Panc1 (cell line): ENCODE results near the gene WHRN. TPM values are rescaled to one million over a fixed set of nuclear protein-coding genes. Genes with fewer than 3 reads are reported as not detected.

Experiments
- ATAC-seq: fragments of 200-7000 bp; cut with Tn5 transposase; 2 replicates; pipeline ENCODE4 v1.9.1; 2020; ENCODE audit warnings: mild to moderate bottlenecking, moderate library complexity
- BruUV-seq: library from RNA; stranded (reverse); fragments of 400-500 nt; replicated peaks from 2 replicates; lab custom pipeline; 2021; lab: Mats Ljungman, UMichigan
- CTCF ChIA-PET: fragments of 300-600 bp; sonication (Branson Sonifier 250); formaldehyde crosslinking; loops from one replicate; lab custom pipeline; 2022; ENCODE audit warnings: antibody characterized with exemption; lab: Charles Lee
- POLR2A ChIA-PET: fragments of 300-600 bp; sonication (Branson Sonifier 250); formaldehyde crosslinking; loops from one replicate; lab custom pipeline; 2022; ENCODE audit warnings: antibody characterized with exemption; lab: Charles Lee
- DNase-seq: peaks from one replicate; pipeline ENCODE4 v3.0.0-alpha.2; 2010; ENCODE audit warnings: low read depth, low spot score
- H3K27ac ChIP-seq: 2 replicates; pipeline ENCODE4 v1.5.1; 2011; ENCODE audit warnings: mild to moderate bottlenecking, low read length, inconsistent platforms
- H3K27me3 ChIP-seq: fragments of 200-500 bp; sonication (Bioruptor generic); 2 replicates; pipeline ENCODE4 v1.6.0; 2014; ENCODE audit warnings: low read length, inconsistent platforms; ENCODE audit not compliant: control insufficient read depth, insufficient read depth
- H3K36me3 ChIP-seq: fragments of 200-500 bp; sonication (Bioruptor generic); 2 replicates; pipeline ENCODE4 v1.5.1; 2014; ENCODE audit warnings: inconsistent platforms, mild to moderate bottlenecking, low read length, moderate library complexity; ENCODE audit not compliant: control insufficient read depth, insufficient read depth
- H3K4me1 ChIP-seq: 2 replicates; pipeline ENCODE4 v1.5.1; 2011; ENCODE audit warnings: inconsistent platforms, mild to moderate bottlenecking, low read length, moderate library complexity; ENCODE audit not compliant: control insufficient read depth, insufficient read depth
- H3K4me3 ChIP-seq, 2 experiments: 2 replicates each; pipeline ENCODE4 v1.5.1; 2011 to 2012; ENCODE audit warnings: low read depth in 2 of 2, low read length in 2 of 2, mild to moderate bottlenecking in 2 of 2, inconsistent platforms in 1 of 2, moderate library complexity in 1 of 2
- H3K9me3 ChIP-seq: fragments of 200-500 bp; sonication (Bioruptor generic); 2 replicates; pipeline ENCODE4 v1.5.1; 2014; ENCODE audit warnings: low read depth, mild to moderate bottlenecking, inconsistent platforms, low read length, moderate library complexity; ENCODE audit not compliant: control insufficient read depth, insufficient read depth
- POLR2AphosphoS5 ChIP-seq: IDR thresholded peaks from 2 replicates; pipeline ENCODE4 v1.6.1; 2012; ENCODE audit warnings: mild to moderate bottlenecking, low read depth, low read length, moderate library complexity
- REST ChIP-seq, 2 experiments: IDR thresholded peaks; 2 replicates each; pipeline ENCODE4 v1.6.1; 2011 to 2012; ENCODE audit warnings: low read depth in 2 of 2, control low read depth in 1 of 2, low read length in 1 of 2, mild to moderate bottlenecking in 1 of 2, moderate library complexity in 1 of 2; ENCODE audit not compliant: insufficient read depth in 1 of 2
- SIN3A ChIP-seq: IDR thresholded peaks from 2 replicates; pipeline ENCODE4 v1.6.1; 2012; ENCODE audit warnings: low read depth, mild to moderate bottlenecking, low read length, moderate library complexity, borderline replicate concordance; ENCODE audit not compliant: insufficient read depth
- TCF7L2 ChIP-seq: IDR thresholded peaks from 2 replicates; pipeline ENCODE4 v1.6.1; 2011; ENCODE audit warnings: mild to moderate bottlenecking, low read depth, low read length, inconsistent platforms
- in situ Hi-C: cut with HindIII; loops from 2 replicates; pipeline ENCODE4 v1.10.0; 2016; ENCODE audit warnings: low sequenced_read_pairs, low pct_unique_long_range_greater_than_20kb
- intact Hi-C: fragments of 100-400 bp; cut with micrococcal nuclease; formaldehyde crosslinking; loops from one replicate; pipeline ENCODE4 v1.10.0; 2022; ENCODE audit not compliant: unreplicated experiment
- total RNA-seq: library from RNA; stranded (reverse); gene quantifications from one replicate; pipeline ENCODE4 v1.2.1, GENCODE V29; 2021; ENCODE audit not compliant: unreplicated experiment
- TF ChIP-seq, protein P1 (sequence below): fragments of 450-650 bp; IDR thresholded peaks from 2 replicates; pipeline ENCODE4 v1.5.1; 2017; ENCODE audit warnings: mild to moderate bottlenecking

WHRN gene
- total RNA-seq, 1 experiment from 2014 or later: 18.0 TPM

DNA sequence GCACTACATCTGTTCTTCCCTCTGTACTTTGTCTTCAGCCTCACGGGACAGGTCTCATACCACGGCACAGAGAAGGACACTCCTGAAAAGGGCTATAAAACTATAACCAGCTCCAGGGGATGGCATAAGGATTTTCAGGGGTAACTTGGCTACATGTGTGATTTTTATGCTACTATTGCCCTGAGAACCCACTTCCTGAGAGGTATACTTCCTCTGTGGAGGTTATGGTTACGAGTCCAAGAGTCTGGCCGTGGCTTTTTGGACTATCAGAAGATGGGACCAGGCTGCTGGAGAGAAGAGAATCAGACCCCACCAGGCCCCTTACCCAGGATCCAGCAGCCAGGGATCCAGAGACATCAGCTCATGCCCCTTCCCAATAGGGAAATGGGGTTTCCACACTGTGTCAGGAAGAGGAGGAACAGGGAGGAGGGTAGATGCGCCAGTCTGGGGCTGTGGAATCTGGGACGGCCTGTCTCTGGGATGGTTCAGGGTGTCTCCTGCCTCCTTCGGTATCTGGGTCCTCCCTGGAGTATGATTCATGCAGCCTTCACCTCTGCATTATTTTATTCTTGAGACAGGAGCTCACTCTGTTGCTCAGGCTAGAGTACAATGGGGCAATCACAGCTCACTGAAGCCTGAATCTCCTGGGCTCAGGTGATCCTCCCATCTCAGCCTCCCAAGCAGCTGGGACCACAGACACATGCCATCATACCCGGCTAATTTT, 29.7 kb downstream of the WHRN start:
- BruUV-seq: no TSS peak
- in situ Hi-C loops (no loop called here), intact Hi-C loops (no loop called here)
- H3K27me3 ChIP-seq: no peaks in the 10 kb centered on the region
- no peaks in the 10 kb centered on the region for H3K4me1 ChIP-seq
- ChIA-PET CTCF (no interaction called here), POLR2A (no interaction called here)
- no peaks in the 10 kb centered on the region for H3K36me3 ChIP-seq
- DNase-seq (no peak), ATAC-seq (no peak)
- H3K27ac ChIP-seq: no peak overlapping the region
- no peaks in the 10 kb centered on the region for H3K9me3 ChIP-seq
- no peak overlapping the region for H3K4me3 ChIP-seq
- TF ChIP-seq SIN3A (no peak), REST (IDR thresholded peaks at IDR 0.05; ENCODE audit: insufficient read depth in 1 of 2, low read depth in 2 of 2, low read length in 1 of 2) (no peak), POLR2AphosphoS5 (no peak), TCF7L2 (no peak)
- TF ChIP-seq, protein P1, sequence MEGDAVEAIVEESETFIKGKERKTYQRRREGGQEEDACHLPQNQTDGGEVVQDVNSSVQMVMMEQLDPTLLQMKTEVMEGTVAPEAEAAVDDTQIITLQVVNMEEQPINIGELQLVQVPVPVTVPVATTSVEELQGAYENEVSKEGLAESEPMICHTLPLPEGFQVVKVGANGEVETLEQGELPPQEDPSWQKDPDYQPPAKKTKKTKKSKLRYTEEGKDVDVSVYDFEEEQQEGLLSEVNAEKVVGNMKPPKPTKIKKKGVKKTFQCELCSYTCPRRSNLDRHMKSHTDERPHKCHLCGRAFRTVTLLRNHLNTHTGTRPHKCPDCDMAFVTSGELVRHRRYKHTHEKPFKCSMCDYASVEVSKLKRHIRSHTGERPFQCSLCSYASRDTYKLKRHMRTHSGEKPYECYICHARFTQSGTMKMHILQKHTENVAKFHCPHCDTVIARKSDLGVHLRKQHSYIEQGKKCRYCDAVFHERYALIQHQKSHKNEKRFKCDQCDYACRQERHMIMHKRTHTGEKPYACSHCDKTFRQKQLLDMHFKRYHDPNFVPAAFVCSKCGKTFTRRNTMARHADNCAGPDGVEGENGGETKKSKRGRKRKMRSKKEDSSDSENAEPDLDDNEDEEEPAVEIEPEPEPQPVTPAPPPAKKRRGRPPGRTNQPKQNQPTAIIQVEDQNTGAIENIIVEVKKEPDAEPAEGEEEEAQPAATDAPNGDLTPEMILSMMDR: no peak

GRCh38 chr9:114474425-114474824, 30.8 kb downstream of the WHRN start:
- no peak for TF ChIP-seq TCF7L2
- no peak for TF ChIP-seq REST (IDR thresholded peaks at IDR 0.05; ENCODE audit: insufficient read depth in 1 of 2, low read depth in 2 of 2, low read length in 1 of 2)
- Histone ChIP-seq H3K27ac (no peak overlapping the region), H3K36me3 (no peaks in the 10 kb centered on the region), H3K9me3 (no peaks in the 10 kb centered on the region), H3K4me1 (no peaks in the 10 kb centered on the region), H3K27me3 (no peaks in the 10 kb centered on the region), H3K4me3 (no peak overlapping the region)
- CTCF ChIA-PET: no interaction called here
- POLR2A ChIA-PET: no interaction called here
- no TSS peak for BruUV-seq
- DNase-seq (no peak), ATAC-seq (no peak)
- intact Hi-C loops: no loop called here
- in situ Hi-C loops: no loop called here
